Brain microvascular endothelial cell (primary cell): Measurements from ENCODE around the gene TNC.

ENCODE experiments used
- DNase-seq: peaks from one replicate; pipeline ENCODE4 v3.0.0-alpha.2; 2020
- H3K27ac ChIP-seq: fragments of 250-450 bp; sonication (Bioruptor Pico); 2 replicates; pipeline ENCODE4 v1.5.1; 2020; ENCODE audit warnings: mild to moderate bottlenecking, moderate library complexity
- H3K27me3 ChIP-seq: fragments of 250-450 bp; sonication (Bioruptor Pico); replicated peaks from 2 replicates; pipeline ENCODE4 v1.5.1; 2020; ENCODE audit warnings: mild to moderate bottlenecking
- H3K36me3 ChIP-seq: fragments of 250-450 bp; sonication (Bioruptor Pico); replicated peaks from 2 replicates; pipeline ENCODE4 v1.5.1; 2020; ENCODE audit warnings: mild to moderate bottlenecking
- H3K4me3 ChIP-seq: 2 replicates; pipeline ENCODE4 v1.5.1; 2011; ENCODE audit warnings: low read depth, mild to moderate bottlenecking, control low read depth, low read length, moderate library complexity
- in situ Hi-C: cut with HindIII; loops from 2 replicates; pipeline ENCODE4 v1.10.0; 2017; ENCODE audit warnings: low sequenced_read_pairs, low pct_ligation_motif_present
- TF ChIP-seq, protein P1 (sequence below): IDR thresholded peaks from 2 replicates; pipeline ENCODE4 v1.5.1; 2011; ENCODE audit warnings: low read depth, mild to moderate bottlenecking, moderate library complexity, low read length, control low read depth, inconsistent platforms; ENCODE audit errors: missing control alignments

The TNC gene

DNA sequence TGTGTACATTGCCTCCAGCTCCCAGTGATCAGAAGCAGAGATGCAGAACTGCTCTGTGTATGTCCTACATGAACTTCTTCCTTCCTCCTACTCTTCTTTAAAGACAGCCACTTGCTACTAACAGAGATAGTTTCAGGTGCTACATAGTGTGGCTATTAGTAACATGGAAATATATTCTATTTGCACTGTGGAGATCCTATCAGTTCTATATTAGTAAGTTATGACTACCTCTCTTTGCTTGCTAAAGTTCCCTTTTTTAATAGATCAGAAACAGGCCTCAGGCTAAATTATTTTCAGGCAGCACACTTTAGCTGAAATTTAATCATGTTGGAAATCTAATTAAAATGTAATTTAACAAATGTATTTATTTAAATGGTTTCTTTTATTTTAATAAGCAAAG, 123.2 kb downstream of the TNC start:
- H3K27me3 ChIP-seq, result no peaks in the 10 kb centered on the region
- no peaks in the 10 kb centered on the region for H3K36me3 ChIP-seq
- DNase-seq, result no peak
- in situ Hi-C loops, result no loop called here
- TF ChIP-seq, protein P1, sequence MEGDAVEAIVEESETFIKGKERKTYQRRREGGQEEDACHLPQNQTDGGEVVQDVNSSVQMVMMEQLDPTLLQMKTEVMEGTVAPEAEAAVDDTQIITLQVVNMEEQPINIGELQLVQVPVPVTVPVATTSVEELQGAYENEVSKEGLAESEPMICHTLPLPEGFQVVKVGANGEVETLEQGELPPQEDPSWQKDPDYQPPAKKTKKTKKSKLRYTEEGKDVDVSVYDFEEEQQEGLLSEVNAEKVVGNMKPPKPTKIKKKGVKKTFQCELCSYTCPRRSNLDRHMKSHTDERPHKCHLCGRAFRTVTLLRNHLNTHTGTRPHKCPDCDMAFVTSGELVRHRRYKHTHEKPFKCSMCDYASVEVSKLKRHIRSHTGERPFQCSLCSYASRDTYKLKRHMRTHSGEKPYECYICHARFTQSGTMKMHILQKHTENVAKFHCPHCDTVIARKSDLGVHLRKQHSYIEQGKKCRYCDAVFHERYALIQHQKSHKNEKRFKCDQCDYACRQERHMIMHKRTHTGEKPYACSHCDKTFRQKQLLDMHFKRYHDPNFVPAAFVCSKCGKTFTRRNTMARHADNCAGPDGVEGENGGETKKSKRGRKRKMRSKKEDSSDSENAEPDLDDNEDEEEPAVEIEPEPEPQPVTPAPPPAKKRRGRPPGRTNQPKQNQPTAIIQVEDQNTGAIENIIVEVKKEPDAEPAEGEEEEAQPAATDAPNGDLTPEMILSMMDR, result no peak
- H3K27ac ChIP-seq, result no peak overlapping the region
- H3K4me3 ChIP-seq, result no peak overlapping the region

DNA sequence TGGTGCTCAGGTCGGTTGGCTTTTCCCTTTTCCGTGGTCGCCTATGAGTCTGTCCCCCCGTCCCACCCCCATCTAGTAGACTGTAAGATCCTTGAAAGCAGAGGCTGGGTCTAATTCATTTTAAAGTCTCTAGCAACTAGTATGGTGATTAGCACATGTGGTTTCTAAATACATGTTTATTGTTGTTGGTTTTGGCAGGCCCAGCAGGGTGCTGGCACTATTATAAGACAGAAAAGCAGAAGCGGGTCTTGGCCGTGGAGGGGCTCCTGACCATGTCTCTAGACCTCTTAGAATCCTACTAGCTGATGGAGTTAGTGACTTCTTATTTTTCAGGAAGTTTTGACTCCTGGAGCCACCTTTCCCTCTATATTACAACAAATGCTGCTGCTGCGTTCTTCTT, 126.1 kb downstream of the TNC start:
- Histone ChIP-seq H3K36me3 (no peaks in the 10 kb centered on the region), H3K27ac (no peak overlapping the region), H3K27me3 (no peaks in the 10 kb centered on the region), H3K4me3 (no peak overlapping the region)
- TF ChIP-seq, protein P1, result no peak
- in situ Hi-C loops, result no loop called here
- no peak for DNase-seq

DNA sequence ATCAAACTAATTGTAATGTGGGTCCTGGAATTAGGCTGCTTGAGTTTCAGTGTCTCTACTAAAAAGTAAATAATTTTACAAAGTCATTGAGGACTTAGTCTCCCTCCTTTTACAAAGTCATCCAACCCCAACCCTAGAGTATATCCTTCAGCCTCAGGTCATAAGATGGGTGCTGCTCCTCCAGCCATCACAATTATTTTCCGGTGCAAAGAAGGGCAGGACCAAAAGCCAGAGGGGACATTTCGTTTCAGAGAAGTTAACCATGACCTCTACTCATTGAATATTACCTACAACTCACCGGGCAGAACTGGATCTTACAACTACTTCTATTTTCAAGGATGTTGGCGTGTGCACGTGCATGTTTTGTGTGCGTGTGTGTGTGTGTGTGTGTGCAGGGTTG, 127.1 kb downstream of the TNC start:
- H3K36me3 ChIP-seq, result no peaks in the 10 kb centered on the region
- no peak for DNase-seq
- H3K27me3 ChIP-seq, result no peaks in the 10 kb centered on the region
- TF ChIP-seq, protein P1, result no peak
- H3K4me3 ChIP-seq, result no peak overlapping the region
- in situ Hi-C loops, result no loop called here
- no peak overlapping the region for H3K27ac ChIP-seq

DNA sequence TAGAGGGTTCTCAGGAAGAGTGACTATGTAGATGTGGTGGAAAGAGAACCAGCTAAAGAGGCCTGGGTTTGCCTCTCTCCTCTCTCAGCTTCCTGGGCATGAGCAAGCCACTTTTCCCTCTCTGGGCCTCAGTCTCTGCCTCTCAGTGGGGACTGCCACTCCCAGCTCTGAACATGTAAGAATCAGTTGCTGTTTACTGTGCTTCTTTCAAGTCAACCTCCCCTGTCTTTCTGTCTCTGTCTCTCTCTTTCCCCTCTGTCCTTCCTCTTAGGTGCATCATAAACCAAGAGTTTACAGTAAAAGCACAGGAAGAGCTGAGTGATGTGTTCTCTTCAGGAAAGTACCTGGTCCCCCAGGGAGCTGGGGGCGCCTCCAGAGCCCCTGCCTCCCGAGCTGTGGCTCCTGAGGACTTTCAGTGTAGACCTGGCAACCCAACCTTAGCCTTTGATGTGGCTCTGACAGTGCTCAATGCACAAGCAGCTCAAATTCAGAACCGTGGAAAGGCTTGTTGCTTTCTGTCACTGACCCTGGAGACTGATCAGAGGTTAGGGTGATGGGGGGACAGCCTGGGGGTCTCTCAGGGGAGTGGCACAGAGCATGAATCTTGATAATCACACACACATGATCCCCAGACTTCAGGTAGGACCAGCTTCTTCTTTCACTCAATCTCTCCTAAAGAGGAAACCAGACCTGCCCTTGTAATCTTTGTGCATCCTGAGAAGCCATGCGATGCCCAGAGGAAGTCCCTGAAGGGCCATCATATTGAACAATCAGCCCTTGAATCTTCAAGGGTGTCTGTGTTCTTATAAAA, 128.2 kb downstream of the TNC start:
- TF ChIP-seq, protein P1, result no peak

DNA sequence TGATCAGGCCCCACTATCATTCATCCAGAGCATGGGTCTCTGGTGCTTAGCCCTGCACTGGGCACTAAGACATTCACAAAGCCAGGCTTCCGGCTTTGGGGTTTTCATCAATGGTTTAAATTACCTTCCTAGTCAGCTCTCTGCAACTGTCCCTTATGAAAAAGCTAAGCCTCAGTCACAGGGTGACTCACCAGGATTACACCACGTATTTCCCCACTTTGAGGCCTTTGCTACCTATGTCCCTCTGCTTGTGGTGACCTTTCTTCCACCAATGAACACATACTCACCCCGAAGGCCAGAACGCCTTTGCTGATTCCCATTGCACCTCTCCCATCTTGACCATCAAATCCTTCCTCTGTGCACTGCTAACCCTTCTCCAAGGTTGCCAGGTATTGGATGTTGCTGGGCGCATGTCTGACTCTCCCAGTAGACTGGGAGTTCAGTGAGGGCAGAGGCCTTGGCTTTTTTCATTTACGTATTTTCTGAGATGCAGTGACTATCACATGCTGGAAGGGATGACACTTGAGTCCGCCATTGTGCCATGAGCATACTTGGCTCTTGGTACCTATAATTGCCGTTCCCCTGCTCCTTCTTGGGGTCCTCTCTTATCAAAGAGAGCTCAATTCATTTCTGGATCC, 128.9 kb downstream of the TNC start:
- no peak for DNase-seq
- TF ChIP-seq, protein P1, result no peak
- Histone ChIP-seq H3K36me3 (no peaks in the 10 kb centered on the region), H3K27me3 (no peaks in the 10 kb centered on the region), H3K27ac (no peak overlapping the region), H3K4me3 (no peak overlapping the region)
- in situ Hi-C loops, result no loop called here

More for the DNA sequence above, 128.2 kb downstream of the TNC start:
- no peak overlapping the region for H3K27ac ChIP-seq
- in situ Hi-C loops, result no loop called here
- no peaks in the 10 kb centered on the region for H3K36me3 ChIP-seq
- no peaks in the 10 kb centered on the region for H3K27me3 ChIP-seq
- no peak for DNase-seq
- H3K4me3 ChIP-seq, result no peak overlapping the region
